ENCODE measurements around the gene TAF6.
"Not testable (repeated sequence)": the region's sequence is repeated elsewhere in the genome, so short reads cannot be mapped to it uniquely, and the experiment has no call there.

Gene TAF6

GRCh38 chr7:100152404-100152803 is 33.2 kb upstream of the TAF6 start:
- FAIRE-seq, result no peak

GRCh38 chr7:100148559-100149328 is 29.6 kb upstream of the TAF6 start, which contains the start of gene LAMTOR4:
Gene LAMTOR4, plus strand, starts transcription at chr7:100148918. Its CDS starts 55 bp downstream, at chr7:100148973.
- FAIRE-seq, result peak; percentile 5

- FAIRE-seq, result no peak
Observed at GRCh38 chr7:100148225-100148558, 29.0 kb upstream of the TAF6 start.

- FAIRE-seq, result no peak
Observed at GRCh38 chr7:100147278-100147677, 28.1 kb upstream of the TAF6 start.

GRCh38 chr7:100146350-100146749 is 27.2 kb upstream of the TAF6 start:
- not testable (repeated sequence) for FAIRE-seq

GRCh38 chr7:100142461-100142860 is 23.3 kb upstream of the TAF6 start:
- no peak for FAIRE-seq

GRCh38 chr7:100141555-100141949 is 22.4 kb upstream of the TAF6 start:
- FAIRE-seq, result no peak

GRCh38 chr7:100137851-100138760 is 18.9 kb upstream of the TAF6 start:
- FAIRE-seq, result no peak

GRCh38 chr7:100132697-100133151 is 13.6 kb upstream of the TAF6 start:
- FAIRE-seq, result no peak

- no peak for FAIRE-seq
Observed at GRCh38 chr7:100132126-100132525, 13.0 kb upstream of the TAF6 start.

- no peak for FAIRE-seq
Observed at GRCh38 chr7:100130608-100131453, 11.7 kb upstream of the TAF6 start.

GRCh38 chr7:100130220-100130607 is 11.1 kb upstream of the TAF6 start:
- FAIRE-seq, result not testable (repeated sequence)

- FAIRE-seq, result no peak
Observed at GRCh38 chr7:100128637-100128963, 9.4 kb upstream of the TAF6 start.

- no peak for FAIRE-seq
Observed at GRCh38 chr7:100127866-100128636, 8.9 kb upstream of the TAF6 start.

GRCh38 chr7:100126931-100127865 is 8.0 kb upstream of the TAF6 start, which contains the start of gene MBLAC1:
Gene MBLAC1, plus strand, starts transcription at chr7:100126967. Its CDS starts 429 bp downstream, at chr7:100127396.
- no peak for FAIRE-seq

GRCh38 chr7:100126239-100126930 is 7.2 kb upstream of the TAF6 start:
- FAIRE-seq, result no peak

- FAIRE-seq, result no peak
Observed at GRCh38 chr7:100124301-100125230, 5.4 kb upstream of the TAF6 start.

GRCh38 chr7:100122568-100122967 is 3.4 kb upstream of the TAF6 start:
- FAIRE-seq, result no peak

- FAIRE-seq, result no peak
Observed at GRCh38 chr7:100122067-100122466, 2.9 kb upstream of the TAF6 start.
